IMR-90 (cell line): ENCODE results near the gene CST4. TPM values are rescaled to one million over a fixed set of nuclear protein-coding genes. Genes with fewer than 3 reads are reported as not detected.

Experiments
- ATAC-seq: fragments of 200-7000 bp; cut with Tn5 transposase; 2 replicates; pipeline ENCODE4 v1.9.1; 2020; ENCODE audit warnings: low read depth, mild to moderate bottlenecking, moderate library complexity
- BruUV-seq: library from RNA; stranded (reverse); fragments of 400-500 nt; replicated peaks from 2 replicates; lab custom pipeline; 2021; lab: Mats Ljungman, UMichigan
- CTCF ChIA-PET: fragments of 300-600 bp; formaldehyde crosslinking; extraction: SDS; loops from one replicate; lab custom pipeline; 2021; ENCODE audit warnings: antibody characterized with exemption; lab: Yijun Ruan, JAX
- POLR2A ChIA-PET: fragments of 300-600 bp; sonication (Branson Sonifier 250); formaldehyde crosslinking; loops from one replicate; lab custom pipeline; 2022; ENCODE audit warnings: antibody characterized with exemption; ENCODE audit not compliant: unreplicated experiment; lab: Charles Lee
- DNase-seq: peaks from one replicate; pipeline ENCODE4 v3.0.0; 2013
- H2AFZ ChIP-seq: replicated peaks from 2 replicates; pipeline ENCODE3; 2013; ENCODE audit warnings: low read length, mild to moderate bottlenecking; ENCODE audit not compliant: poor library complexity
- H2AK5ac ChIP-seq: 2 replicates; pipeline ENCODE4 v1.6.1; 2013; ENCODE audit warnings: low read depth, low read length, inconsistent platforms
- H2AK9ac ChIP-seq: replicated peaks from 2 replicates; pipeline ENCODE3; 2013; ENCODE audit warnings: mild to moderate bottlenecking, low read depth, low read length, moderate library complexity; ENCODE audit not compliant: poor library complexity
- H2BK120ac ChIP-seq: 2 replicates; pipeline ENCODE4 v1.6.1; 2013; ENCODE audit warnings: low read depth, low read length, inconsistent platforms
- H2BK15ac ChIP-seq: 3 replicates; pipeline ENCODE4 v1.6.1; 2013; ENCODE audit warnings: low read depth, low read length, inconsistent platforms
- H2BK20ac ChIP-seq: 2 replicates; pipeline ENCODE4 v1.6.1; 2013; ENCODE audit warnings: low read depth, mild to moderate bottlenecking, inconsistent platforms, low read length, moderate library complexity
- H2BK5ac ChIP-seq: 2 replicates; pipeline ENCODE4 v1.6.1; 2013; ENCODE audit warnings: mild to moderate bottlenecking, low read depth, low read length, inconsistent platforms; ENCODE audit not compliant: poor library complexity, severe bottlenecking
- H3K14ac ChIP-seq: replicated peaks from 2 replicates; pipeline ENCODE4 v1.6.1; 2013; ENCODE audit warnings: low read depth, low read length, inconsistent platforms
- H3K18ac ChIP-seq: 2 replicates; pipeline ENCODE4 v1.6.1; 2013; ENCODE audit warnings: low read depth, low read length, control low read depth
- H3K23ac ChIP-seq: 2 replicates; pipeline ENCODE4 v1.6.1; 2013; ENCODE audit warnings: low read depth, low read length, inconsistent platforms
- H3K27ac ChIP-seq: 2 replicates; pipeline ENCODE4 v1.5.1; 2013; ENCODE audit warnings: mild to moderate bottlenecking, control low read depth, low read length; ENCODE audit not compliant: insufficient read depth
- H3K27me3 ChIP-seq: 2 replicates; pipeline ENCODE4 v1.6.1; 2013; ENCODE audit warnings: low read length; ENCODE audit not compliant: control insufficient read depth, insufficient read depth
- H3K36me3 ChIP-seq: 2 replicates; pipeline ENCODE4 v1.6.1; 2013; ENCODE audit warnings: low read length, mixed read lengths; ENCODE audit not compliant: control insufficient read depth, insufficient read depth
- H3K4ac ChIP-seq: 2 replicates; pipeline ENCODE4 v1.6.1; 2013; ENCODE audit warnings: low read depth, low read length, inconsistent platforms
- H3K4me1 ChIP-seq: 2 replicates; pipeline ENCODE4 v1.6.1; 2013; ENCODE audit warnings: low read length, mixed read lengths; ENCODE audit not compliant: control insufficient read depth, insufficient read depth
- H3K4me2 ChIP-seq: 2 replicates; pipeline ENCODE4 v1.6.1; 2013; ENCODE audit warnings: low read depth, mild to moderate bottlenecking, control low read depth, low read length, moderate library complexity
- H3K4me3 ChIP-seq: 2 replicates; pipeline ENCODE4 v1.5.1; 2013; ENCODE audit warnings: low read depth, mild to moderate bottlenecking, control low read depth, low read length, moderate library complexity; ENCODE audit not compliant: insufficient read depth
- H3K56ac ChIP-seq: 2 replicates; pipeline ENCODE4 v1.6.1; 2013; ENCODE audit warnings: low read length, inconsistent platforms; ENCODE audit not compliant: insufficient read depth; ENCODE audit errors: extremely low read depth
- H3K79me1 ChIP-seq, 2 experiments: 2 replicates each; pipeline ENCODE4 v1.6.1; 2013; ENCODE audit warnings: low read length in 2 of 2, inconsistent platforms in 1 of 2, low read depth in 1 of 2
- H3K9ac ChIP-seq: 2 replicates; pipeline ENCODE4 v1.6.1; 2013; ENCODE audit warnings: low read depth, low read length, control low read depth
- H3K9me1 ChIP-seq: 2 replicates; pipeline ENCODE4 v1.6.1; 2013; ENCODE audit warnings: low read length, inconsistent platforms; ENCODE audit not compliant: insufficient read depth
- H3K9me3 ChIP-seq: 2 replicates; pipeline ENCODE4 v1.6.1; 2013; ENCODE audit warnings: low read length; ENCODE audit not compliant: control insufficient read depth, insufficient read depth
- H4K20me1 ChIP-seq: 2 replicates; pipeline ENCODE4 v1.6.1; 2013; ENCODE audit warnings: low read length, inconsistent platforms; ENCODE audit not compliant: insufficient read depth
- H4K5ac ChIP-seq: 2 replicates; pipeline ENCODE4 v1.6.1; 2013; ENCODE audit warnings: mild to moderate bottlenecking, low read depth, low read length, control low read depth
- H4K8ac ChIP-seq, 2 experiments: 2 replicates each; pipeline ENCODE4 v1.6.1; 2013; ENCODE audit warnings: low read depth in 2 of 2, low read length in 2 of 2, control low read depth in 1 of 2, inconsistent platforms in 1 of 2
- H4K91ac ChIP-seq: 2 replicates; pipeline ENCODE4 v1.6.1; 2013; ENCODE audit warnings: low read depth, low read length, inconsistent platforms; ENCODE audit not compliant: insufficient read depth
- CEBPB ChIP-seq: IDR thresholded peaks from 2 replicates; pipeline ENCODE4 v1.6.1; 2012; ENCODE audit warnings: low read depth, low read length, improper control_type of control experiment
- FOS ChIP-seq: fragments of 150-350 bp; IDR thresholded peaks from 2 replicates; pipeline ENCODE4 v1.6.1; 2016; ENCODE audit warnings: low read depth, low read length
- MAZ ChIP-seq: IDR thresholded peaks from 2 replicates; pipeline ENCODE4 v1.6.1; 2012; ENCODE audit warnings: low read depth, mild to moderate bottlenecking, low read length, improper control_type of control experiment, moderate library complexity, borderline replicate concordance
- NFE2L2 ChIP-seq: fragments of 150-350 bp; IDR thresholded peaks from 2 replicates; pipeline ENCODE4 v1.6.1; 2016; ENCODE audit warnings: low read depth, mild to moderate bottlenecking, low read length
- RAD21 ChIP-seq: IDR thresholded peaks from 2 replicates; pipeline ENCODE4 v1.6.1; 2012; ENCODE audit warnings: low read length, improper control_type of control experiment
- RCOR1 ChIP-seq: IDR thresholded peaks from 2 replicates; pipeline ENCODE4 v1.6.1; 2012; ENCODE audit warnings: mild to moderate bottlenecking, low read length, improper control_type of control experiment; ENCODE audit not compliant: insufficient replicate concordance
- RFX5 ChIP-seq: IDR thresholded peaks from 2 replicates; pipeline ENCODE4 v1.8.0; 2012; ENCODE audit warnings: low read depth, mild to moderate bottlenecking, low read length, moderate library complexity
- WGBS, 2 experiments: methylation state at CpG; one replicate each; pipeline versions ENCODE4 v1.1.5 to v1.1.7; 2013; ENCODE audit warnings: missing lambda C conversion rate in 2 of 2; ENCODE audit not compliant: insufficient read length in 1 of 2; ENCODE audit errors: extremely low coverage in 2 of 2; 5-methylcytosine and 5-hydroxymethylcytosine counted together
- dilution Hi-C: fragments of 300-500 bp; cut with HindIII; formaldehyde crosslinking; loops from one replicate; pipeline ENCODE4 v1.14.3; 2018; ENCODE audit warnings: low sequenced_read_pairs; ENCODE audit not compliant: unreplicated experiment
- in situ Hi-C: fragments of 300-500 bp; cut with MboI; formaldehyde crosslinking; loops from 3 replicates; pipeline ENCODE4 v1.14.3; 2019; ENCODE audit warnings: low sequenced_read_pairs, inconsistent platforms, mixed read lengths
- intact Hi-C: fragments of 100-400 bp; cut with micrococcal nuclease; formaldehyde crosslinking; loops from 2 replicates; pipeline ENCODE4 v1.10.0; 2022
- polyA plus RNA-seq, 3 experiments: library from polyadenylated mRNA; depleted of rRNA; stranded (reverse); fragments of >200 nt; gene quantifications; 2 replicates each; pipeline ENCODE4 v1.2.3, GENCODE V29; 2012; ENCODE audit warnings: low replicate concordance in 1 of 3
- total RNA-seq: library from RNA; depleted of rRNA; stranded (reverse); fragments of >200 nt; gene quantifications from 2 replicates; pipeline ENCODE4 v1.2.3, GENCODE V29; 2012
- TF ChIP-seq, protein P1 (sequence below): fragments of 150-350 bp; IDR thresholded peaks from 2 replicates; pipeline ENCODE4 v1.6.1; 2017; ENCODE audit warnings: mild to moderate bottlenecking, antibody characterized with exemption, low read length, low read depth

CST4 gene
- total and polyA plus RNA-seq, 2 of the 4 experiments (the other 2 are of a cell fraction), result not detected

DNA sequence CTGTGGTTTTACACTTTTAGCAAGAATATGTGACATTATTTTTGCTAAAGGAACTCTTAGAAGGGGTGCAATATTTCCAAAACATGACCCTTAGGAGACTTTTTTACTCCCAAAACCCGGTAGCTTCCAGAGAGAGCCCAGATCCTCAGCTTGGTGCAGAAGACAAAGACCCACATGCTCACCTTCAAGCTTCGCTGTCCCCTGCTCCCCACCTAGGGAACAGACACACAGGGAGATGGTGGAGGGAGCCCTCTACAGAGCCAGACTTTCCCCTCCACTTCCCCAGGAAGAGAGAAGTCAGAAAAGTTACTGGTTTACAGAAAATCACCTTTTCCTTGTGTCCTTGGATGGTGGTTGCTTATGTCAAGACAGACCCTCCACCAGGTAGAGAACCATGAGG is 5.0 kb downstream of the CST4 start:
- Histone ChIP-seq H3K27ac (no peak overlapping the region), H4K8ac (no peak overlapping the region), H3K4me3 (no peak overlapping the region), H3K79me1 (no peaks in the 10 kb centered on the region), H4K91ac (no peak overlapping the region), H3K4me1 (no peaks in the 10 kb centered on the region), H3K9me3 (no peaks in the 10 kb centered on the region), H2AK9ac (no peak overlapping the region), H3K23ac (no peak overlapping the region), H3K14ac (no peak overlapping the region), H3K18ac (no peak overlapping the region), H2BK5ac (no peak overlapping the region), H2BK120ac (no peak overlapping the region), H3K9me1 (no peaks in the 10 kb centered on the region), H3K56ac (no peak overlapping the region), H3K4ac (no peak overlapping the region), H2AFZ (no peak overlapping the region), H2AK5ac (no peak overlapping the region), H2BK20ac (no peak overlapping the region), H3K4me2 (no peak overlapping the region), H3K36me3 (no peaks in the 10 kb centered on the region), H2BK15ac (no peak overlapping the region), H4K20me1 (no peaks in the 10 kb centered on the region), H4K5ac (no peak overlapping the region), H3K27me3 (peaks cover 10% of the 10 kb centered on the region), H3K9ac (no peak overlapping the region)
- POLR2A ChIA-PET, result no interaction called here
- intact Hi-C loops, result no loop called here
- no peak for TF ChIP-seq RFX5
- TF ChIP-seq RAD21, result no peak
- no peak for TF ChIP-seq CEBPB
- no peak for TF ChIP-seq RCOR1
- no peak for TF ChIP-seq FOS
- TF ChIP-seq, protein P1, sequence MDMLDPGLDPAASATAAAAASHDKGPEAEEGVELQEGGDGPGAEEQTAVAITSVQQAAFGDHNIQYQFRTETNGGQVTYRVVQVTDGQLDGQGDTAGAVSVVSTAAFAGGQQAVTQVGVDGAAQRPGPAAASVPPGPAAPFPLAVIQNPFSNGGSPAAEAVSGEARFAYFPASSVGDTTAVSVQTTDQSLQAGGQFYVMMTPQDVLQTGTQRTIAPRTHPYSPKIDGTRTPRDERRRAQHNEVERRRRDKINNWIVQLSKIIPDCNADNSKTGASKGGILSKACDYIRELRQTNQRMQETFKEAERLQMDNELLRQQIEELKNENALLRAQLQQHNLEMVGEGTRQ, result no peak
- TF ChIP-seq MAZ, result no peak
- no peak for TF ChIP-seq NFE2L2
- dilution Hi-C loops, result no loop called here
- no peak for DNase-seq
- no CpG with 5 or more reads among the region's 2 CpGs for WGBS, 2 experiments
- CTCF ChIA-PET, result no interaction called here
- no TSS peak for BruUV-seq
- in situ Hi-C loops, result no loop called here
- ATAC-seq, result no peak
